K562 (cell line): Measurements from ENCODE around the gene MAP2. TPM values are rescaled to one million over a fixed set of nuclear protein-coding genes. Genes with fewer than 3 reads are reported as not detected.

Experiments
- ATAC-seq: fragments of 200-7000 bp; cut with Tn5 transposase; 3 replicates; pipeline ENCODE4 v1.9.1; 2020; ENCODE audit warnings: moderate library complexity
- BruUV-seq: library from RNA; stranded (reverse); fragments of 400-500 nt; replicated peaks from 2 replicates; lab custom pipeline; 2021; lab: Mats Ljungman, UMichigan
- CTCF ChIA-PET: fragments of 300-600 bp; formaldehyde crosslinking; extraction: SDS; loops from one replicate; lab custom pipeline; 2021; ENCODE audit warnings: low intra/inter-chr PET ratio; lab: Yijun Ruan, JAX
- POLR2A ChIA-PET: fragments of 300-600, 350-650 bp; sonication (Branson Sonifier 250); formaldehyde crosslinking; extraction: SDS; loops from one replicate; lab custom pipeline; 2021; ENCODE audit warnings: antibody characterized with exemption, inconsistent platforms; lab: Yijun Ruan, JAX
- DNase-seq, 4 experiments: peaks; one replicate each; pipeline versions ENCODE4 v3.0.0 to v3.0.0-alpha.2; 2011 to 2018; ENCODE audit warnings: low spot score in 3 of 4, mixed read lengths in 3 of 4; ENCODE audit errors: extremely low read depth in 1 of 4
- FAIRE-seq: peaks from 2 replicates; lab custom pipeline; 2011; peaks lifted over from hg19 to GRCh38; lab: Jason Lieb, UNC
- H2AFZ ChIP-seq: 2 replicates; pipeline ENCODE4 v1.6.0; 2011; ENCODE audit warnings: low read depth, low read length, control low read depth, inconsistent platforms
- H3K27ac ChIP-seq: fragments of 200-600 bp; 3 replicates; pipeline ENCODE4 v1.8.0; 2011; ENCODE audit warnings: low read depth, mild to moderate bottlenecking, control low read depth, inconsistent platforms, low read length, moderate library complexity, mixed read lengths; ENCODE audit errors: extremely low read depth
- H3K27me3 ChIP-seq, 2 experiments: fragments of 300-600 bp in 1 of 2; 2 replicates in 1 of 2; 3 replicates in 1 of 2; pipeline versions ENCODE4 v1.6.0 to v1.8.0; 2011; ENCODE audit warnings: inconsistent platforms in 2 of 2, low read length in 2 of 2, mild to moderate bottlenecking in 1 of 2, mixed read lengths in 1 of 2, moderate library complexity in 1 of 2; ENCODE audit not compliant: control insufficient read depth in 2 of 2, insufficient read depth in 2 of 2
- H3K36me3 ChIP-seq: fragments of 300-600 bp; 3 replicates; pipeline ENCODE4 v1.8.0; 2011; ENCODE audit warnings: mild to moderate bottlenecking, low read length, inconsistent platforms; ENCODE audit not compliant: control insufficient read depth, insufficient read depth
- H3K4me1 ChIP-seq, 2 experiments: fragments of 200-600 bp in 1 of 2; replicated peaks in 1 of 2; 2 replicates in 1 of 2; 3 replicates in 1 of 2; pipeline versions ENCODE4 v1.5.1 to v1.8.0; 2011; ENCODE audit warnings: inconsistent platforms in 2 of 2, low read length in 2 of 2, mild to moderate bottlenecking in 1 of 2, mixed read lengths in 1 of 2, moderate library complexity in 1 of 2; ENCODE audit not compliant: control insufficient read depth in 2 of 2, insufficient read depth in 2 of 2
- H3K4me2 ChIP-seq: 2 replicates; pipeline ENCODE4 v1.6.1; 2011; ENCODE audit warnings: low read length, control low read depth, inconsistent platforms, mixed read lengths; ENCODE audit not compliant: insufficient read depth
- H3K4me3 ChIP-seq: fragments of 200-600 bp; sonication (generic), shearing (Covaris generic); 2 replicates; pipeline ENCODE4 v1.5.1; 2016; ENCODE audit warnings: control low read depth, inconsistent platforms
- H3K79me2 ChIP-seq: fragments of 200-600 bp; 3 replicates; pipeline ENCODE4 v1.8.0; 2011; ENCODE audit warnings: low read length, inconsistent platforms; ENCODE audit not compliant: control insufficient read depth, insufficient read depth
- H3K9ac ChIP-seq, 2 experiments: 2 replicates each; pipeline versions ENCODE4 v1.6.0 to v1.6.1; 2011; ENCODE audit warnings: low read depth in 2 of 2, low read length in 2 of 2, control low read depth in 1 of 2, inconsistent platforms in 1 of 2, mild to moderate bottlenecking in 1 of 2, mixed read lengths in 1 of 2; ENCODE audit not compliant: insufficient read depth in 1 of 2
- H3K9me1 ChIP-seq: one replicate; pipeline ENCODE4 v1.6.0; 2011; ENCODE audit warnings: inconsistent platforms, mild to moderate bottlenecking, low read length, moderate library complexity; ENCODE audit not compliant: control insufficient read depth, insufficient read depth
- H3K9me3 ChIP-seq: replicated peaks from 2 replicates; pipeline ENCODE4 v1.5.1; 2011; ENCODE audit warnings: low read depth, low read length, inconsistent platforms; ENCODE audit not compliant: control insufficient read depth, insufficient read depth
- H4K20me1 ChIP-seq: replicated peaks from 2 replicates; pipeline ENCODE4 v1.6.1; 2011; ENCODE audit warnings: low read length, inconsistent platforms, mixed read lengths; ENCODE audit not compliant: control insufficient read depth, insufficient read depth
- CHCHD3 ChIP-seq: fragments of 250-450 bp; sonication (Bioruptor Pico); IDR thresholded peaks from 2 replicates; pipeline ENCODE4 v2.1.2; 2022; ENCODE audit warnings: mild to moderate bottlenecking
- EGR1 ChIP-seq: fragments of 450-650 bp; conservative IDR thresholded peaks from 2 replicates; pipeline ENCODE4 v1.6.1; 2017; ENCODE audit warnings: mild to moderate bottlenecking
- EHMT2 ChIP-seq: fragments of 450-650 bp; IDR thresholded peaks from 2 replicates; pipeline ENCODE4 v1.6.1; 2018; ENCODE audit warnings: antibody characterized with exemption
- REST ChIP-seq, 2 experiments: fragments of 450-650 bp; formaldehyde crosslinking in 1 of 2; IDR thresholded peaks; 2 replicates each; pipeline versions ENCODE4 v1.4.0 to v1.6.1; 2014 to 2020; ENCODE audit warnings: mild to moderate bottlenecking in 2 of 2, borderline replicate concordance in 1 of 2, low read depth in 1 of 2
- RFX5 ChIP-seq: IDR thresholded peaks from 2 replicates; pipeline ENCODE4 v1.6.1; 2011; ENCODE audit warnings: low read depth, mild to moderate bottlenecking, improper control_type of control experiment, low read length
- UBTF ChIP-seq, 2 experiments: IDR thresholded peaks; 2 replicates each; pipeline ENCODE4 v1.6.1; 2012; ENCODE audit warnings: improper control_type of control experiment in 2 of 2, low read depth in 2 of 2, low read length in 2 of 2, borderline replicate concordance in 1 of 2
- ZNF347 ChIP-seq: fragments of 450-650 bp; formaldehyde crosslinking; IDR thresholded peaks from 2 replicates; pipeline ENCODE4 v1.4.0; 2020; ENCODE audit warnings: low read depth, mild to moderate bottlenecking, moderate library complexity
- ZNF511 ChIP-seq: sonication (generic); formaldehyde crosslinking; IDR thresholded peaks from 2 replicates; pipeline ENCODE4 v1.8.0; 2022; ENCODE audit warnings: mild to moderate bottlenecking, missing genetic modification reagents
- ZNF778 ChIP-seq: fragments of 450-650 bp; formaldehyde crosslinking; IDR thresholded peaks from 2 replicates; pipeline ENCODE4 v1.4.0; 2020; ENCODE audit warnings: mild to moderate bottlenecking, moderate library complexity
- WGBS: fragments of 100-300 bp; shearing (Covaris generic); methylation state at CpG from one replicate; pipeline ENCODE4 v1.1.6; 2016; ENCODE audit warnings: low coverage, mixed read lengths; ENCODE audit not compliant: insufficient coverage; ENCODE audit errors: missing lambda C conversion rate; 5-methylcytosine and 5-hydroxymethylcytosine counted together
- in situ Hi-C: fragments of 300-500 bp; cut with MboI; formaldehyde crosslinking; loops from 4 replicates; pipeline ENCODE4 v1.15.0; 2018; ENCODE audit warnings: inconsistent platforms, mixed read lengths
- intact Hi-C: fragments of 100-400 bp; cut with micrococcal nuclease; formaldehyde crosslinking; loops from 2 replicates; pipeline ENCODE4 v1.14.2; 2022
- polyA plus RNA-seq, 8 experiments: library from polyadenylated mRNA; depleted of rRNA in 4 of 8; stranded (reverse) in 5 of 8; unstranded in 3 of 8; fragments of >200 nt; fragmentation: Nextera tagmentation in 2 of 8; fragmentation: Illumina TruSeq in 1 of 8; extraction: Ambion mirVana in 2 of 8; extraction: Trizol in 1 of 8; gene quantifications; 2 replicates each; pipeline versions ENCODE4 v1.2.1 to v1.2.3, GENCODE V29; 2011 to 2014; ENCODE audit warnings: inconsistent platforms in 1 of 8, missing spikeins in 1 of 8
- total RNA-seq, 7 experiments: library from RNA; depleted of rRNA in 6 of 7; stranded (reverse); fragments of >200 nt in 6 of 7; fragmentation: Illumina TruSeq in 2 of 7; extraction: Trizol in 2 of 7; gene quantifications; 2 replicates each; pipeline versions ENCODE4 v1.2.1 to v1.2.3, GENCODE V29; 2011 to 2021; ENCODE audit warnings: low replicate concordance in 1 of 7

MAP2 gene
- total and polyA plus RNA-seq, 9 of the 15 experiments (the other 6 are each of a cell fraction or from before 2014, with no cell fraction given) = 0.13 TPM; not detected in 8

GRCh38 chr2:209771474-209772289 is 347.8 kb downstream of the MAP2 start, which contains the start of gene UNC80:
UNC80 (plus strand) TSS chr2:209771832; CDS start chr2:209772073, 241 bp downstream.
- CTCF ChIA-PET = no interaction called here
- no peak within 1 kb of the TSS for H3K27ac ChIP-seq
- no peaks in the 10 kb centered on the region for H3K9me3 ChIP-seq
- DNase-seq (peak; percentile 35 to 50 (median 38)), FAIRE-seq (no peak), ATAC-seq (peak; percentile 82)
- no peak within 1 kb of the TSS for H3K4me3 ChIP-seq
- BruUV-seq = no TSS peak
- H3K36me3 ChIP-seq = no peaks in the 10 kb centered on the region
- no peak within 1 kb of the TSS for H2AFZ ChIP-seq
- POLR2A ChIA-PET = interaction anchor here (0.6 kb wide), 1 partner anchor 466 kb away, joined by 3 read pairs; no protein-coding TSS in a partner anchor
- 1% methylated on average over 17 of the region's 73 CpGs for WGBS
- no peak within 1 kb of the TSS; a peak in 1 of 4 replicates for H3K9ac ChIP-seq
- peaks cover 0 to 7% of the 10 kb centered on the region in 2 experiments; a peak in 1 of 5 replicates for H3K4me1 ChIP-seq
- no peaks in the 10 kb centered on the region for H3K79me2 ChIP-seq
- no peaks in the 10 kb centered on the region for H3K9me1 ChIP-seq
- in situ Hi-C loops = no loop called here
- intact Hi-C loops = no loop called here
- H4K20me1 ChIP-seq = no peaks in the 10 kb centered on the region
- H3K27me3 ChIP-seq = no peaks in the 10 kb centered on the region
- no peak within 1 kb of the TSS for H3K4me2 ChIP-seq
- TF ChIP-seq CHCHD3 (CRISPR knock-in tag) (no peak), RFX5 (no peak), ZNF511 (CRISPR knock-in tag) (peak; percentile 69; the same call in 1 of the 2 replicates), ZNF778 (CRISPR knock-in tag) (no peak), EGR1 (peak; percentile 83), EHMT2 (peak; percentile 92), ZNF347 (CRISPR knock-in tag) (no peak), UBTF (IDR thresholded peaks at IDR 0.05; ENCODE audit: borderline replicate concordance in 1 of 2, low read depth in 2 of 2, low read length in 2 of 2) (0 out of 4 replicates have a peak, but pooled peaks of 1 of the 2 experiments have one; percentile 20), REST (IDR thresholded peaks at IDR 0.05; ENCODE audit: borderline replicate concordance) (peak; percentile 95), REST (CRISPR knock-in tag; IDR thresholded peaks at IDR 0.05; ENCODE audit: low read depth) (peak; percentile 93)
